GM18502 (cell line): ENCODE data around the gene MDN1.
"Not testable (repeated sequence)": the region's sequence is repeated elsewhere in the genome, so short reads cannot be mapped to it uniquely, and the experiment has no call there.

ENCODE experiments used
- ATAC-seq: cut with Tn5 transposase; IDR thresholded peaks from one replicate; pipeline ENCODE4 v1.9.1; 2021; ENCODE audit warnings: mild to moderate bottlenecking; ENCODE audit not compliant: unreplicated experiment, poor library complexity

Gene MDN1

GRCh38 chr6:89670935-89671565, 148.5 kb downstream of the MDN1 start:
- ATAC-seq, result no peak

- ATAC-seq, result no peak
Measured at GRCh38 chr6:89669002-89669401, 150.6 kb downstream of the MDN1 start.

- no peak for ATAC-seq
Measured at GRCh38 chr6:89667872-89668556, 151.6 kb downstream of the MDN1 start.

- no peak for ATAC-seq
Measured at GRCh38 chr6:89662659-89663223, 156.9 kb downstream of the MDN1 start.

- ATAC-seq, result no peak
Measured at GRCh38 chr6:89661559-89661958, 158.0 kb downstream of the MDN1 start.

GRCh38 chr6:89660981-89661380, 158.6 kb downstream of the MDN1 start:
- ATAC-seq, result no peak

GRCh38 chr6:89657445-89658158, 162.0 kb downstream of the MDN1 start:
- ATAC-seq, result no peak

- no peak for ATAC-seq
Measured at GRCh38 chr6:89655122-89655521, 164.5 kb downstream of the MDN1 start.

GRCh38 chr6:89650579-89650978, 169.0 kb downstream of the MDN1 start:
- ATAC-seq, result no peak

- ATAC-seq, result no peak
Measured at GRCh38 chr6:89649682-89650081, 169.9 kb downstream of the MDN1 start.

- no peak for ATAC-seq
Measured at GRCh38 chr6:89644864-89645263, 174.7 kb downstream of the MDN1 start.

GRCh38 chr6:89643406-89643805, 176.2 kb downstream of the MDN1 start:
- no peak for ATAC-seq

- ATAC-seq, result no peak
Measured at GRCh38 chr6:89642956-89643355, 176.6 kb downstream of the MDN1 start.

- not testable (repeated sequence) for ATAC-seq
Measured at GRCh38 chr6:89641581-89641980, 178.0 kb downstream of the MDN1 start.

GRCh38 chr6:89640804-89641203, 178.8 kb downstream of the MDN1 start:
- ATAC-seq, result no peak

GRCh38 chr6:89638320-89639195, 181.0 kb downstream of the MDN1 start, which contains the start of gene LYRM2:
LYRM2 (minus strand) TSS chr6:89638747; CDS start chr6:89638716, 31 bp downstream.
- peak; percentile 98 for ATAC-seq

GRCh38 chr6:89637960-89638319, 181.7 kb downstream of the MDN1 start:
- ATAC-seq, result peak; percentile 6

- not testable (repeated sequence) for ATAC-seq
Measured at GRCh38 chr6:89636412-89636811, 183.2 kb downstream of the MDN1 start.

- no peak for ATAC-seq
Measured at GRCh38 chr6:89630488-89630887, 189.1 kb downstream of the MDN1 start.

- ATAC-seq, result no peak
Measured at GRCh38 chr6:89623749-89624148, 195.8 kb downstream of the MDN1 start.
